ENCODE measurements around the gene CAPZB.

Gene CAPZB

GRCh38 chr1:19396280-19396679 is 89.1 kb downstream of the CAPZB start:
- no peak for DNase-seq
- Histone ChIP-seq H3K27ac (no peak overlapping the region), H3K27me3 (replicated peaks) (no peaks in the 10 kb centered on the region), H3K36me3 (replicated peaks) (peaks cover 18% of the 10 kb centered on the region), H3K4me3 (ENCODE audit: low read depth, low read length) (no peak overlapping the region)
- in situ Hi-C loops (cut with HindIII; ENCODE audit: low pct_ligation_motif_present, low sequenced_read_pairs) = loop anchor here (25.0 kb wide), 1 partner anchor 241 kb away; the partner anchor contains the start of gene NBL1
- no peak for TF ChIP-seq CTCF (IDR thresholded peaks at IDR 0.05; ENCODE audit: low read depth, low read length, missing control alignments)

GRCh38 chr1:19395678-19396192 is 89.6 kb downstream of the CAPZB start:
- Histone ChIP-seq H3K27ac (no peak overlapping the region), H3K36me3 (replicated peaks) (peaks cover 18% of the 10 kb centered on the region), H3K27me3 (replicated peaks) (no peaks in the 10 kb centered on the region), H3K4me3 (ENCODE audit: low read depth, low read length) (no peak overlapping the region)
- DNase-seq = no peak
- in situ Hi-C loops (cut with HindIII; ENCODE audit: low pct_ligation_motif_present, low sequenced_read_pairs) = loop anchor here (25.0 kb wide), 1 partner anchor 242 kb away; the partner anchor contains the start of gene NBL1
- peak; percentile 37 for TF ChIP-seq CTCF (IDR thresholded peaks at IDR 0.05; ENCODE audit: low read depth, low read length, missing control alignments)

GRCh38 chr1:19393046-19393445 is 92.3 kb downstream of the CAPZB start:
- no peak for TF ChIP-seq CTCF (IDR thresholded peaks at IDR 0.05; ENCODE audit: low read depth, low read length, missing control alignments)
- no peak overlapping the region for H3K27ac ChIP-seq
- H3K27me3 ChIP-seq (replicated peaks) = no peaks in the 10 kb centered on the region
- DNase-seq = no peak
- H3K36me3 ChIP-seq (replicated peaks) = peaks cover 18% of the 10 kb centered on the region
- no peak overlapping the region for H3K4me3 ChIP-seq (ENCODE audit: low read depth, low read length)
- in situ Hi-C loops (cut with HindIII; ENCODE audit: low pct_ligation_motif_present, low sequenced_read_pairs) = loop anchor here (25.0 kb wide), 1 partner anchor 244 kb away; the partner anchor contains the start of gene NBL1

GRCh38 chr1:19392221-19392620 is 93.1 kb downstream of the CAPZB start:
- Histone ChIP-seq H3K27me3 (replicated peaks) (no peaks in the 10 kb centered on the region), H3K4me3 (ENCODE audit: low read depth, low read length) (no peak overlapping the region), H3K36me3 (replicated peaks) (peaks cover 12% of the 10 kb centered on the region), H3K27ac (no peak overlapping the region)
- TF ChIP-seq CTCF (IDR thresholded peaks at IDR 0.05; ENCODE audit: low read depth, low read length, missing control alignments) = no peak
- no peak for DNase-seq
- in situ Hi-C loops (cut with HindIII; ENCODE audit: low pct_ligation_motif_present, low sequenced_read_pairs) = loop anchor here (25.0 kb wide), 1 partner anchor 245 kb away; the partner anchor contains the start of gene NBL1

GRCh38 chr1:19391596-19391981 is 93.8 kb downstream of the CAPZB start:
- peak overlapping the region; percentile 46 for H3K27ac ChIP-seq
- in situ Hi-C loops (cut with HindIII; ENCODE audit: low pct_ligation_motif_present, low sequenced_read_pairs) = loop anchor here (25.0 kb wide), 1 partner anchor 246 kb away; the partner anchor contains the start of gene NBL1
- no peak for TF ChIP-seq CTCF (IDR thresholded peaks at IDR 0.05; ENCODE audit: low read depth, low read length, missing control alignments)
- no peak overlapping the region for H3K4me3 ChIP-seq (ENCODE audit: low read depth, low read length)
- H3K27me3 ChIP-seq (replicated peaks) = no peaks in the 10 kb centered on the region
- DNase-seq = no peak
- peaks cover 11% of the 10 kb centered on the region for H3K36me3 ChIP-seq (replicated peaks)

All from brain microvascular endothelial cell (primary cell).